WERI-Rb-1 (cell line): ENCODE data around the gene SMPDL3B.
"Not testable (repeated sequence)": the region's sequence is repeated elsewhere in the genome, so short reads cannot be mapped to it uniquely, and the experiment has no call there.

ENCODE experiments used
- DNase-seq: peaks from one replicate; pipeline ENCODE4 v3.0.0-alpha.2; 2020
- H3K27ac ChIP-seq: fragments of 250-450 bp; sonication (Bioruptor Pico); 2 replicates; pipeline ENCODE4 v1.5.1; 2020; ENCODE audit warnings: mild to moderate bottlenecking, moderate library complexity
- H3K27me3 ChIP-seq: fragments of 250-450 bp; sonication (Bioruptor Pico); 2 replicates; pipeline ENCODE4 v1.5.1; 2021; ENCODE audit warnings: mild to moderate bottlenecking, low read depth, moderate library complexity; ENCODE audit not compliant: insufficient read depth, severe bottlenecking
- H3K36me3 ChIP-seq: fragments of 250-450 bp; sonication (Bioruptor Pico); 2 replicates; pipeline ENCODE4 v1.5.1; 2020; ENCODE audit warnings: mild to moderate bottlenecking, moderate library complexity
- H3K4me3 ChIP-seq: 2 replicates; pipeline ENCODE4 v1.5.1; 2011; ENCODE audit warnings: low read depth, mild to moderate bottlenecking, control low read depth, low read length
- H3K9me3 ChIP-seq: fragments of 250-450 bp; sonication (Bioruptor Pico); 2 replicates; pipeline ENCODE4 v1.5.1; 2021; ENCODE audit warnings: mild to moderate bottlenecking, moderate library complexity; ENCODE audit not compliant: severe bottlenecking
- CTCF ChIP-seq: IDR thresholded peaks from 2 replicates; pipeline ENCODE4 v1.5.1; 2011; ENCODE audit warnings: low read depth, mild to moderate bottlenecking, control low read depth, inconsistent platforms, low read length

SMPDL3B gene

GRCh38 chr1:27994060-27994459, 59.3 kb downstream of the SMPDL3B start:
- H3K36me3 ChIP-seq = peaks cover 48% of the 10 kb centered on the region
- no peak overlapping the region for H3K27ac ChIP-seq
- no peaks in the 10 kb centered on the region for H3K9me3 ChIP-seq
- H3K4me3 ChIP-seq = no peak overlapping the region
- TF ChIP-seq CTCF = no peak
- no peaks in the 10 kb centered on the region for H3K27me3 ChIP-seq
- peak; percentile 18 for DNase-seq

- not testable (repeated sequence) for H3K27me3 ChIP-seq, H3K9me3 ChIP-seq, DNase-seq, H3K4me3 ChIP-seq, H3K27ac ChIP-seq
- H3K36me3 ChIP-seq = peaks cover 51% of the 10 kb centered on the region
Observed at GRCh38 chr1:27994526-27994925, 59.7 kb downstream of the SMPDL3B start.

- TF ChIP-seq CTCF = no peak
- Histone ChIP-seq H3K9me3 (no peaks in the 10 kb centered on the region), H3K27ac (no peak overlapping the region), H3K36me3 (peaks cover 31% of the 10 kb centered on the region), H3K27me3 (no peaks in the 10 kb centered on the region), H3K4me3 (no peak overlapping the region)
- DNase-seq = no peak
Observed at GRCh38 chr1:27999055-27999454, 64.3 kb downstream of the SMPDL3B start.

GRCh38 chr1:28002600-28002999, 67.8 kb downstream of the SMPDL3B start:
- no peak overlapping the region for H3K27ac ChIP-seq
- H3K9me3 ChIP-seq = no peaks in the 10 kb centered on the region
- no peaks in the 10 kb centered on the region for H3K27me3 ChIP-seq
- H3K36me3 ChIP-seq = peaks cover 9% of the 10 kb centered on the region
- no peak overlapping the region for H3K4me3 ChIP-seq
- DNase-seq = no peak
- no peak for TF ChIP-seq CTCF

- H3K36me3 ChIP-seq, H3K27ac ChIP-seq, H3K27me3 ChIP-seq, H3K9me3 ChIP-seq, DNase-seq, H3K4me3 ChIP-seq: not testable (repeated sequence)
Observed at GRCh38 chr1:28003117-28003516, 68.3 kb downstream of the SMPDL3B start.
